Measurements from ENCODE around the gene CHST9. TPM values are rescaled to one million over a fixed set of nuclear protein-coding genes. Genes with fewer than 3 reads are reported as not detected.

Gene CHST9
- total RNA-seq, 2 donors from 2014 or later, result 0.90 to 1.3 TPM

- DNase-seq (ENCODE audit: low spot score), result no peak
- H3K4me3 ChIP-seq, result no peak overlapping the region
- H3K9me3 ChIP-seq, result no peaks in the 10 kb centered on the region
- TF ChIP-seq CTCF (IDR thresholded peaks at IDR 0.05), result no peak
- no peaks in the 10 kb centered on the region for H3K36me3 ChIP-seq
- H3K27ac ChIP-seq, result no peak overlapping the region
- H3K27me3 ChIP-seq, result no peaks in the 10 kb centered on the region
- no peaks in the 10 kb centered on the region for H3K4me1 ChIP-seq
Measured at GRCh38 chr18:26956863-26957262, 228.2 kb downstream of the CHST9 start.

- no peak for DNase-seq (ENCODE audit: low spot score)
Measured at GRCh38 chr18:26948703-26949102, 236.4 kb downstream of the CHST9 start.

GRCh38 chr18:26943906-26944305 is 241.2 kb downstream of the CHST9 start:
- no peak for DNase-seq (ENCODE audit: low spot score)
- H3K4me1 ChIP-seq, result no peaks in the 10 kb centered on the region
- H3K36me3 ChIP-seq, result no peaks in the 10 kb centered on the region
- H3K9me3 ChIP-seq, result no peaks in the 10 kb centered on the region
- no peak overlapping the region for H3K27ac ChIP-seq
- no peaks in the 10 kb centered on the region for H3K27me3 ChIP-seq
- H3K4me3 ChIP-seq, result no peak overlapping the region
- no peak for TF ChIP-seq CTCF (IDR thresholded peaks at IDR 0.05)

More at GRCh38 chr18:26948703-26949102, 236.4 kb downstream of the CHST9 start:
- no peak overlapping the region for H3K27ac ChIP-seq
- H3K36me3 ChIP-seq, result no peaks in the 10 kb centered on the region
- no peaks in the 10 kb centered on the region for H3K4me1 ChIP-seq
- H3K4me3 ChIP-seq, result no peak overlapping the region
- no peaks in the 10 kb centered on the region for H3K9me3 ChIP-seq
- no peaks in the 10 kb centered on the region for H3K27me3 ChIP-seq
- no peak for TF ChIP-seq CTCF (IDR thresholded peaks at IDR 0.05)

GRCh38 chr18:26941584-26941983 is 243.5 kb downstream of the CHST9 start:
- no peak for DNase-seq (ENCODE audit: low spot score)
- Histone ChIP-seq H3K36me3 (no peaks in the 10 kb centered on the region), H3K4me1 (no peaks in the 10 kb centered on the region), H3K9me3 (no peaks in the 10 kb centered on the region), H3K27ac (no peak overlapping the region), H3K27me3 (no peaks in the 10 kb centered on the region), H3K4me3 (no peak overlapping the region)
- TF ChIP-seq CTCF (IDR thresholded peaks at IDR 0.05), result no peak

- DNase-seq (ENCODE audit: low spot score), result no peak
- Histone ChIP-seq H3K27ac (no peak overlapping the region), H3K36me3 (no peaks in the 10 kb centered on the region), H3K9me3 (no peaks in the 10 kb centered on the region), H3K4me1 (no peaks in the 10 kb centered on the region), H3K4me3 (no peak overlapping the region), H3K27me3 (no peaks in the 10 kb centered on the region)
- no peak for TF ChIP-seq CTCF (IDR thresholded peaks at IDR 0.05)
Measured at GRCh38 chr18:26940744-26941398, 244.2 kb downstream of the CHST9 start.

GRCh38 chr18:26931659-26932058 is 253.4 kb downstream of the CHST9 start:
- Histone ChIP-seq H3K9me3 (no peaks in the 10 kb centered on the region), H3K27ac (no peak overlapping the region), H3K27me3 (no peaks in the 10 kb centered on the region), H3K4me3 (no peak overlapping the region), H3K4me1 (no peaks in the 10 kb centered on the region), H3K36me3 (no peaks in the 10 kb centered on the region)
- no peak for DNase-seq (ENCODE audit: low spot score)
- TF ChIP-seq CTCF (IDR thresholded peaks at IDR 0.05), result no peak

All from right atrium auricular region (tissue), 2 donors.